Activated T-cell treated with anti-CD3 and anti-CD28 coated beads for 48 hours (primary cell): ENCODE measurements around the gene TIPARP.
"Not testable (repeated sequence)": the region's sequence is repeated elsewhere in the genome, so short reads cannot be mapped to it uniquely, and the experiment has no call there.

Experiments
- DNase-seq: peaks from one replicate; pipeline ENCODE4 v3.0.0-alpha.2; 2020; ENCODE audit warnings: low read depth

Gene TIPARP

GRCh38 chr3:156739976-156740375, 65.6 kb downstream of the TIPARP start:
- no peak for DNase-seq

- not testable (repeated sequence) for DNase-seq
These were observed 66.2 kb downstream of the TIPARP start for GRCh38 chr3:156740581-156740980.

- DNase-seq, result no peak
These were observed 67.5 kb downstream of the TIPARP start for GRCh38 chr3:156741935-156742334.

- DNase-seq, result no peak
These were observed 68.0 kb downstream of the TIPARP start for GRCh38 chr3:156742401-156742800.

DNA sequence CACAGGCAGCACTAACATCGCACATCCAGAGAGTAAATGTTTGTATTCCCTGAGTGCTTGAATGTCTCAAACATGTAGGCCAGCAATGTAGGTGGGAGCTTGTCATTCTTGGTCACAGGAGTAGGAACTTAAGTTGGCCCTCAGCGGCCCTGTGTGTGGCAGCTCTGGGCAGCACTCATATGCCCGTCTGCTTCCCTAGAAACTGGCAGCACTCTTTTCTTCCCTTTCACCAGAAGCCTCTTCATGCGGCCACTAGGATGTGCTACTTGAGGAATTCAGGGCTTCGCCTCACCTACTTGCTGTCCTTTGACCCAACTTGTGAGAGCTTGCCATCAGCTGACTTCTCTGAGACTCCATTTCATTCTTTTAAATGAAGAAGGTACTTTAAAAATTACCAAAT, 69.5 kb downstream of the TIPARP start:
- DNase-seq, result no peak

GRCh38 chr3:156744631-156745030, 70.2 kb downstream of the TIPARP start:
- no peak for DNase-seq

- no peak for DNase-seq
These were observed 71.4 kb downstream of the TIPARP start for GRCh38 chr3:156745766-156746165.

DNA sequence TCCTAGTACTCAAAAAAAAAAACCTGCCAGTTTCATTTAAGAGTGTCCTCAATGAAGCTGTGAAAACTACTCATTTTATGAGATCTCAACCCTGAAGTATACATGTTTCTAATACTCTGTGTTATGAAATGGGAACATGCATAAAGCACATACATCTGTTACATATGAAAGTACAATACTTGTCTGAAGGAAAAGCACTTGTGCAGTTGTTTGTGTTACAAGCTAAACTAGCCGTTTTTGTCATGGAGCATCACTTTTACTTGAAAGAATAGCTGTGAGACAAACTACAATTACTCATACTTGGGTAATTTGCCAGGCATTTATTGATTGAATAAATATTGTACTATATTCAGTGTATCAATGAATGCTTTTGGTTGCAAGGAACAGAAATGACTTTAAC, 72.7 kb downstream of the TIPARP start:
- DNase-seq, result no peak

DNA sequence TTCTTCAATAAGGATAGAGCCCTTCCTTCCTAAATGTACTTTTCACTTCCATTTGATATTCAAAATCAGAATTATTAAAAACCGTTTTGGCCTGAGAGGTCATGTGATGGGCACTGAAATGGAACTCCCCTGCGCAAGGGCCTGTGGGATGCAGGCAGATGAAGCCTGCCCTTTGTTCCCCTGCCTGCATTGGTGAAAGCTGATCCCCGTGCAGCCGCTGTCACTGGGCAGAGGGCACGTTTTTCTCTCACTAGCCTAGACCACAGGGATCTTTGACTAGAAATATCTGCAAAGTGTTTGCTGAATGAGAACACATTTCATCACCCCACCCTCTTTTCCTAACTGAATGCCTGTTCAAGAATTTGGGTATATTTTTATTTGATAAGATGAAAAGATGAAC, 74.9 kb downstream of the TIPARP start:
- no peak for DNase-seq

GRCh38 chr3:156750191-156750873, 75.9 kb downstream of the TIPARP start:
- no peak for DNase-seq

DNA sequence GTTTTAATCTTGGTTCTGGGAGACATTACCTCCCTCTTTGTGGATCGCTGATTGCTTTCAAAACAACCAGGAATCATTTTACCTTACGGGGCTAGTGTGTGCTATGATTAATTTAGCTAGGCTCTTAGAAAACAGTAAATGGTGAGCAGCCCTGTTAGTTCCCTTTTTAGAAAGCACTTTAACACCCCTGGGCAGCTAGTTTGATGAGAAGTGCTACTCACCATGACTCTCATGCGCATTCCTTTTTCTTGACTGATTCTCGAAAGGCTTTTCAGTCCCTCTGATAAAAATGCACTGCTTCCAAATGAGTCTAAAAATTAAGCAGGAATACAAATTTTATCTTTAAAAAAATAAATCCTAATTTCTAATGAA, 76.5 kb downstream of the TIPARP start:
- no peak for DNase-seq

- no peak for DNase-seq
These were observed 77.2 kb downstream of the TIPARP start for GRCh38 chr3:156751461-156752025.
